Measurements from ENCODE around the gene PSG7. TPM values are rescaled to one million over a fixed set of nuclear protein-coding genes. Genes with fewer than 3 reads are reported as not detected.
"Not testable (repeated sequence)": the region's sequence is repeated elsewhere in the genome, so short reads cannot be mapped to it uniquely, and the experiment has no call there.

PSG7 gene
- total and polyA plus RNA-seq, 2 of the 13 experiments (the other 11 are each of a cell fraction or from before 2014, with no cell fraction given) = not detected

DNA sequence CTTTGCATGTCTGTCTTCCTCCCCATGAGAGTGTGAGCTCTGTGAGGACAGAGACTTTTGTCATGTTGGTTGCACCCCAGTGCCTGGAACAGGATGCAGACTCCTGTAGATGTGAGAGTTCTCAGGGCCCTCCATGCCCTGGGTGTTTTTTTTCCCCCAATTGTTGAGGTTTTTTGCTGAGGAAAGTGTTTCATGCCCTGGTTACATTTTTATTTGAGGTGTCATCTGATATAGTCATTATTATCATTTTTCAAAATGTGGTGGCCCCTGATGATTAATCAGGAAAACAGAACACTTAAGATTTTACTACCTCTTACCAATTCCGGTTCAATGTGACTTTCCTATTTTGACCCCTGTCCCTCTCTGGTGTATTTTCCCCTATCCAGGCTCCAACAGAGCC, 20.1 kb downstream of the PSG7 start:
- H3K36me3 ChIP-seq (replicated peaks in 1 of 2; ENCODE audit: control insufficient read depth in 1 of 2, insufficient read depth in 2 of 2, low read length in 2 of 2); BruUV-seq (replicated peaks); H3K9me3 ChIP-seq (ENCODE audit: low read length); H4K20me1 ChIP-seq (ENCODE audit: insufficient read depth, low read length); H3K4me2 ChIP-seq (ENCODE audit: low read depth, low read length); H3K9ac ChIP-seq (ENCODE audit: insufficient read depth, low read depth, low read length); H3K4me3 ChIP-seq (replicated peaks in 1 of 3; ENCODE audit: insufficient read depth in 1 of 3, low read depth in 2 of 3, low read length in 3 of 3); H3K79me2 ChIP-seq (ENCODE audit: insufficient read depth, low read length); FAIRE-seq; CTCF ChIA-PET (ENCODE audit: low intra/inter-chr PET ratio, low total read pairs); in situ Hi-C loops (cut with HindIII; ENCODE audit: extremely low pct_ligation_motif_present, low pct_unique_long_range_greater_than_20kb); POLR2A ChIA-PET; ATAC-seq; DNase-seq (ENCODE audit: low spot score); intact Hi-C loops (cut with micrococcal nuclease; ENCODE audit: unreplicated experiment); H3K27me3 ChIP-seq (ENCODE audit: control insufficient read depth in 1 of 2, insufficient read depth in 2 of 2, low read length in 2 of 2); H3K4me1 ChIP-seq (ENCODE audit: insufficient read depth, low read length); H3K27ac ChIP-seq (ENCODE audit: extremely low read length, insufficient read depth, low read length); H2AFZ ChIP-seq (ENCODE audit: low read length): not testable (repeated sequence)
- WGBS (ENCODE audit: low lambda C conversion rate) = 0% methylated on average over 1 of the region's 1 CpG

- H3K79me2 ChIP-seq (ENCODE audit: insufficient read depth, low read length); H3K36me3 ChIP-seq (replicated peaks in 1 of 2; ENCODE audit: control insufficient read depth in 1 of 2, insufficient read depth in 2 of 2, low read length in 2 of 2); H3K27ac ChIP-seq (ENCODE audit: extremely low read length, insufficient read depth, low read length); BruUV-seq (replicated peaks); intact Hi-C loops (cut with micrococcal nuclease; ENCODE audit: unreplicated experiment); in situ Hi-C loops (cut with HindIII; ENCODE audit: extremely low pct_ligation_motif_present, low pct_unique_long_range_greater_than_20kb); H4K20me1 ChIP-seq (ENCODE audit: insufficient read depth, low read length); POLR2A ChIA-PET; H2AFZ ChIP-seq (ENCODE audit: low read length); H3K4me1 ChIP-seq (ENCODE audit: insufficient read depth, low read length); FAIRE-seq; CTCF ChIA-PET (ENCODE audit: low intra/inter-chr PET ratio, low total read pairs); ATAC-seq; H3K9ac ChIP-seq (ENCODE audit: insufficient read depth, low read depth, low read length); H3K4me2 ChIP-seq (ENCODE audit: low read depth, low read length); H3K9me3 ChIP-seq (ENCODE audit: low read length); H3K4me3 ChIP-seq (replicated peaks in 1 of 3; ENCODE audit: insufficient read depth in 1 of 3, low read depth in 2 of 3, low read length in 3 of 3); DNase-seq (ENCODE audit: low spot score); H3K27me3 ChIP-seq (ENCODE audit: control insufficient read depth in 1 of 2, insufficient read depth in 2 of 2, low read length in 2 of 2): not testable (repeated sequence)
- WGBS (ENCODE audit: low lambda C conversion rate) = 49% methylated on average over 5 of the region's 5 CpGs
Measured at GRCh38 chr19:42913516-42913915, 23.5 kb downstream of the PSG7 start.

- H3K4me3 ChIP-seq (replicated peaks in 1 of 3; ENCODE audit: insufficient read depth in 1 of 3, low read depth in 2 of 3, low read length in 3 of 3); CTCF ChIA-PET (ENCODE audit: low intra/inter-chr PET ratio, low total read pairs): not testable (repeated sequence)
Measured at GRCh38 chr19:42912941-42913340, 24.1 kb downstream of the PSG7 start.

DNA sequence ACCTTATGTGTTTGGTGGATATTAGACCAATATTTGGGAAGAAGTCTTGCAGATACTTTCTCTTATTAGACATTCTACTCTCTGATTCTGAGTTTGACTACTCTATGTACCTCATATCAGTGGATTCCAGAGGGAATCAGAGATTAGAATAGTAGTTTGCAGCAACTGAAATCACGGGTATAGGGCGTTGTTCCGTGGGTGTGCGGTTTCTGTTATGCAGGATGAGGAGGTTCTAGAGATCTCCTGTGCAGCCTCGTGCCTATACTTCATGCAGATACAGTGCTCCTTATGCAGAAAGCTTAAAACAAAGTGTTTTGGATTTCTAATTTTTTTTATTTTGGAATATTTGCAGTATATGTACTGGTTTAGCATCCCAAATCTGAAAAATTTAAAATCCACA, 25.3 kb downstream of the PSG7 start:
- CTCF ChIA-PET (ENCODE audit: low intra/inter-chr PET ratio, low total read pairs); in situ Hi-C loops (cut with HindIII; ENCODE audit: extremely low pct_ligation_motif_present, low pct_unique_long_range_greater_than_20kb); intact Hi-C loops (cut with micrococcal nuclease; ENCODE audit: unreplicated experiment); H3K4me3 ChIP-seq (replicated peaks in 1 of 3; ENCODE audit: insufficient read depth in 1 of 3, low read depth in 2 of 3, low read length in 3 of 3); H3K27ac ChIP-seq (ENCODE audit: extremely low read length, insufficient read depth, low read length); FAIRE-seq; H2AFZ ChIP-seq (ENCODE audit: low read length); ATAC-seq; DNase-seq (ENCODE audit: low spot score); H3K4me1 ChIP-seq (ENCODE audit: insufficient read depth, low read length); H3K36me3 ChIP-seq (replicated peaks in 1 of 2; ENCODE audit: control insufficient read depth in 1 of 2, insufficient read depth in 2 of 2, low read length in 2 of 2); H3K79me2 ChIP-seq (ENCODE audit: insufficient read depth, low read length); H3K4me2 ChIP-seq (ENCODE audit: low read depth, low read length); H4K20me1 ChIP-seq (ENCODE audit: insufficient read depth, low read length); BruUV-seq (replicated peaks); H3K9ac ChIP-seq (ENCODE audit: insufficient read depth, low read depth, low read length); H3K27me3 ChIP-seq (ENCODE audit: control insufficient read depth in 1 of 2, insufficient read depth in 2 of 2, low read length in 2 of 2); H3K9me3 ChIP-seq (ENCODE audit: low read length); POLR2A ChIA-PET: not testable (repeated sequence)
- WGBS (ENCODE audit: low lambda C conversion rate) = 25% methylated on average over 5 of the region's 5 CpGs

More at GRCh38 chr19:42912941-42913340, 24.1 kb downstream of the PSG7 start:
- in situ Hi-C loops (cut with HindIII; ENCODE audit: extremely low pct_ligation_motif_present, low pct_unique_long_range_greater_than_20kb); H3K79me2 ChIP-seq (ENCODE audit: insufficient read depth, low read length); DNase-seq (ENCODE audit: low spot score); H3K9me3 ChIP-seq (ENCODE audit: low read length); H2AFZ ChIP-seq (ENCODE audit: low read length); POLR2A ChIA-PET; H3K27ac ChIP-seq (ENCODE audit: extremely low read length, insufficient read depth, low read length); H3K4me2 ChIP-seq (ENCODE audit: low read depth, low read length); FAIRE-seq; H4K20me1 ChIP-seq (ENCODE audit: insufficient read depth, low read length); BruUV-seq (replicated peaks); H3K4me1 ChIP-seq (ENCODE audit: insufficient read depth, low read length); ATAC-seq; H3K9ac ChIP-seq (ENCODE audit: insufficient read depth, low read depth, low read length); H3K36me3 ChIP-seq (replicated peaks in 1 of 2; ENCODE audit: control insufficient read depth in 1 of 2, insufficient read depth in 2 of 2, low read length in 2 of 2); H3K27me3 ChIP-seq (ENCODE audit: control insufficient read depth in 1 of 2, insufficient read depth in 2 of 2, low read length in 2 of 2); intact Hi-C loops (cut with micrococcal nuclease; ENCODE audit: unreplicated experiment): not testable (repeated sequence)
- WGBS (ENCODE audit: low lambda C conversion rate) = 25% methylated on average over 4 of the region's 4 CpGs

Data from HepG2 (cell line).